Mucosa of descending colon (tissue), 3 donors: ENCODE results near the gene PDE11A. TPM values are rescaled to one million over a fixed set of nuclear protein-coding genes. Genes with fewer than 3 reads are reported as not detected.

Experiments
- ATAC-seq: fragments of 200-7000 bp; cut with Tn5 transposase; one replicate; pipeline ENCODE4 v1.9.1; 2020; ENCODE audit warnings: mild to moderate bottlenecking, moderate library complexity
- DNase-seq, 3 donors: peaks; one replicate each; pipeline ENCODE4 v3.0.0-alpha.2; 2020
- H3K36me3 ChIP-seq: fragments of 200-600 bp; one replicate; pipeline ENCODE4 v1.8.0; 2021; ENCODE audit warnings: low read depth, mild to moderate bottlenecking
- H3K4me1 ChIP-seq: fragments of 200-600 bp; one replicate; pipeline ENCODE4 v1.8.0; 2021; ENCODE audit warnings: low read depth, mild to moderate bottlenecking
- H3K4me3 ChIP-seq: fragments of 200-600 bp; one replicate; pipeline ENCODE4 v1.8.0; 2021; ENCODE audit warnings: mild to moderate bottlenecking
- H3K9me3 ChIP-seq: fragments of 200-600 bp; one replicate; pipeline ENCODE4 v1.8.0; 2021; ENCODE audit warnings: mild to moderate bottlenecking
- CTCF ChIP-seq: fragments of 200-600 bp; IDR thresholded peaks from one replicate; pipeline ENCODE4 v1.8.0; 2022; ENCODE audit warnings: antibody characterized with exemption, mild to moderate bottlenecking
- intact Hi-C, 2 donors: fragments of 100-400 bp; cut with DNase I in 1 of 2; cut with micrococcal nuclease in 1 of 2; formaldehyde crosslinking; loops; one replicate each; pipeline versions ENCODE4 v1.11.0 to v1.11.1; 2022; cut with DNase I, micrococcal nuclease
- total RNA-seq, 3 donors: library from RNA; stranded (reverse); fragmentation: NEBNext Ultra II Directional in 2 of 3; extraction: Animal tissue kit (Norgen Biotek cat#: 25700) in 2 of 3; gene quantifications; one replicate each; pipeline versions ENCODE4 v1.2.1 to v1.2.4, GENCODE V29; 2021 to 2023
- donor health status: DM: no; HTN: no; CAD: no; lungs with moderate emphysema.
- donor health status: DM: no; HTN: no; CAD: no.
- donor health status: DM: no; HTN: yes; CAD: no.

Gene PDE11A
- total RNA-seq, 3 donors from 2014 or later: 1.0 to 3.2 (median 2.7) TPM

GRCh38 chr2:177872286-177872685 is 200.3 kb downstream of the PDE11A start:
- no peak for DNase-seq
- H3K36me3 ChIP-seq: no peaks in the 10 kb centered on the region
- intact Hi-C loops: no loop called here
- no peak for ATAC-seq
- H3K4me1 ChIP-seq: no peaks in the 10 kb centered on the region
- no peak overlapping the region for H3K4me3 ChIP-seq
- no peak for TF ChIP-seq CTCF
- H3K9me3 ChIP-seq: no peaks in the 10 kb centered on the region

- no peak for DNase-seq
- TF ChIP-seq CTCF: no peak
- Histone ChIP-seq H3K4me3 (no peak overlapping the region), H3K36me3 (no peaks in the 10 kb centered on the region), H3K9me3 (no peaks in the 10 kb centered on the region), H3K4me1 (no peaks in the 10 kb centered on the region)
- no peak for ATAC-seq
- intact Hi-C loops: no loop called here
Observed at GRCh38 chr2:177869912-177870311, 202.7 kb downstream of the PDE11A start.

- DNase-seq: no peak
- no peaks in the 10 kb centered on the region for H3K36me3 ChIP-seq
- intact Hi-C loops: no loop called here
- no peak for ATAC-seq
- TF ChIP-seq CTCF: no peak
- H3K9me3 ChIP-seq: no peaks in the 10 kb centered on the region
- H3K4me1 ChIP-seq: no peaks in the 10 kb centered on the region
- no peak overlapping the region for H3K4me3 ChIP-seq
Observed at GRCh38 chr2:177869209-177869608, 203.4 kb downstream of the PDE11A start.

- no peak for ATAC-seq
- TF ChIP-seq CTCF: no peak
- H3K36me3 ChIP-seq: no peaks in the 10 kb centered on the region
- no peak for DNase-seq
- intact Hi-C loops: no loop called here
- no peak overlapping the region for H3K4me3 ChIP-seq
- H3K4me1 ChIP-seq: no peaks in the 10 kb centered on the region
- no peaks in the 10 kb centered on the region for H3K9me3 ChIP-seq
Observed at GRCh38 chr2:177868806-177869205, 203.8 kb downstream of the PDE11A start.

- intact Hi-C loops: no loop called here
- no peak for TF ChIP-seq CTCF
- Histone ChIP-seq H3K36me3 (no peaks in the 10 kb centered on the region), H3K4me3 (no peak overlapping the region), H3K4me1 (no peaks in the 10 kb centered on the region), H3K9me3 (peaks cover 4% of the 10 kb centered on the region)
- no peak for ATAC-seq
- no peak for DNase-seq
Observed at GRCh38 chr2:177857538-177857937, 215.0 kb downstream of the PDE11A start.

- Histone ChIP-seq H3K9me3 (peaks cover 4% of the 10 kb centered on the region), H3K4me1 (no peaks in the 10 kb centered on the region), H3K4me3 (no peak overlapping the region), H3K36me3 (no peaks in the 10 kb centered on the region)
- ATAC-seq (no peak), DNase-seq (no peak)
- intact Hi-C loops: no loop called here
- TF ChIP-seq CTCF: no peak
Observed at GRCh38 chr2:177852389-177852788, 220.2 kb downstream of the PDE11A start.
